Measurements from ENCODE around the gene TENM4.
A peak's percentile ranks its signal among the peaks of the same experiment; 100 is the strongest.
"Not testable (repeated sequence)": the region's sequence is repeated elsewhere in the genome, so short reads cannot be mapped to it uniquely, and the experiment has no call there.

TENM4 gene

GRCh38 chr11:78645226-78646202, 795.3 kb downstream of the TENM4 start:
- peak; percentile 60 for DNase-seq

- no peak for DNase-seq
Measured at GRCh38 chr11:78643676-78644056, 797.2 kb downstream of the TENM4 start.

- no peak for DNase-seq
Measured at GRCh38 chr11:78642979-78643675, 797.7 kb downstream of the TENM4 start.

- DNase-seq = no peak
Measured at GRCh38 chr11:78641541-78641940, 799.3 kb downstream of the TENM4 start.

- no peak for DNase-seq
Measured at GRCh38 chr11:78638704-78639380, 802.0 kb downstream of the TENM4 start.

- not testable (repeated sequence) for DNase-seq
Measured at GRCh38 chr11:78637527-78637926, 803.3 kb downstream of the TENM4 start.

- no peak for DNase-seq
Measured at GRCh38 chr11:78635814-78636506, 804.9 kb downstream of the TENM4 start.

- no peak for DNase-seq
Measured at GRCh38 chr11:78633516-78634310, 807.1 kb downstream of the TENM4 start.

GRCh38 chr11:78630561-78631303, 810.1 kb downstream of the TENM4 start:
- DNase-seq = no peak

GRCh38 chr11:78630155-78630554, 810.7 kb downstream of the TENM4 start:
- no peak for DNase-seq

- no peak for DNase-seq
Measured at GRCh38 chr11:78622666-78623065, 818.2 kb downstream of the TENM4 start.

- no peak for DNase-seq
Measured at GRCh38 chr11:78620159-78620558, 820.7 kb downstream of the TENM4 start.

- DNase-seq = no peak
Measured at GRCh38 chr11:78615724-78616123, 825.1 kb downstream of the TENM4 start.

- no peak for DNase-seq
Measured at GRCh38 chr11:78613378-78613813, 827.4 kb downstream of the TENM4 start.

- no peak for DNase-seq
Measured at GRCh38 chr11:78612721-78613377, 828.0 kb downstream of the TENM4 start.

GRCh38 chr11:78609321-78609720, 831.5 kb downstream of the TENM4 start:
- not testable (repeated sequence) for DNase-seq

- DNase-seq = no peak
Measured at GRCh38 chr11:78607696-78608095, 833.1 kb downstream of the TENM4 start.

- no peak for DNase-seq
Measured at GRCh38 chr11:78606667-78607066, 834.2 kb downstream of the TENM4 start.

- DNase-seq = no peak
Measured at GRCh38 chr11:78605296-78605695, 835.5 kb downstream of the TENM4 start.

GRCh38 chr11:78603792-78604191, 837.0 kb downstream of the TENM4 start:
- DNase-seq = no peak

All from NCI-H1092 (cell line).